GM21825 (cell line): Measurements from ENCODE around the gene OVCH1.
"Not testable (repeated sequence)": the region's sequence is repeated elsewhere in the genome, so short reads cannot be mapped to it uniquely, and the experiment has no call there.

Source experiments
- ATAC-seq: cut with Tn5 transposase; IDR thresholded peaks from one replicate; pipeline ENCODE4 v1.9.1; 2021; ENCODE audit warnings: mild to moderate bottlenecking, moderate library complexity; ENCODE audit not compliant: unreplicated experiment

The OVCH1 gene

DNA sequence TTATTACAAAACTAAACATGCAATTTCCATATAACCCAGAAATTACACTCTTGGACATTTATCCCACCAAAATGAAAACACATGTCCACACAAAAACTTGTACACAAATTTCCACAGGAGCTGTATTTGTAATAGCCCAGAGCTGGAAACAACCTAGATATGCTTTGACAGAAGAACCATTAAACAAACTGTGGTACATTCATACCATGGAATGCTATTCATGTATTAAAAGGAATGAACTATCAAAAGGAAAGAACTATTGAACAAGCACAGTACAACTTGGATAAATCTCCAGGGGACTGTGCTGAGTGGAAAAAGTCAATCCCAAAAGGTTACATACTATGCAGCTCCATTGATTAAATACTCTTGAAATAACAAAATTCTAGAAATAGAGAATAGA, 80.7 kb downstream of the OVCH1 start:
- no peak for ATAC-seq

DNA sequence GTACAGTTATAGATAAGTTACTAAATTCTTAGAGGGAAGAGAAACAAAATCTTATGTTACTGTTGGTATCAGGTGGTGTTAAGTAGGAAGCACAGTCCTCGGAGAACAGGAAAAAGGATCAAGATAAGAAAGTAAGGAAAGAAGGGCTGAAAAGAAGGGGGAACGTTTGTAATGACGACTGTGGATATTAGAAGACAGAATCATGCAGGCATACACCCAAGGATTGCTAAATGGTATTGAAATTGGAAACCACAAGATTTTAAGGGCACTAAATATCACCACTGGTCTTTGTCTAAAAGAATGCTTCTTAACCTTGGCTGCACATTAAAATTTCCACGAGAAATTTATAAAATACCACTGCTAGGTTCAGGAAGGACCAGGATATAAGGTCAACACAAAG, 82.4 kb downstream of the OVCH1 start:
- no peak for ATAC-seq

DNA sequence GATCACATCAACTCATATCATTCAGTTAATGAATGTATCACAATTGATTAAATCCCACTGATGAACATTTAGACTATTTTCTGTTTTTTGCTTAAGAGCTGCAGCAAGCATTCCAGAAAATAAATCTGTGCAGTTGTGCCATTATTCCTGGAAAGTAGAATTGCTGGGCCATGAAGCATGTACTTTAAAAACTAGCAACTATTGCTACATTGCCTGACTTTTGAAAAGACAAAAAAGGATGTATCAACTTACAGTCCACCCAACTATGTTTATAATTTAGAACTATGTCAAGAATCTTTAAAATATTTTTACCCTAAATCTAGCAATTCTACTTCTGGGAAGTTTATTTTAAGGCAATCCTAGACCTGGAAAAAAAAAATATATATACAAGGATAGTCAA, 83.1 kb downstream of the OVCH1 start:
- no peak for ATAC-seq

DNA sequence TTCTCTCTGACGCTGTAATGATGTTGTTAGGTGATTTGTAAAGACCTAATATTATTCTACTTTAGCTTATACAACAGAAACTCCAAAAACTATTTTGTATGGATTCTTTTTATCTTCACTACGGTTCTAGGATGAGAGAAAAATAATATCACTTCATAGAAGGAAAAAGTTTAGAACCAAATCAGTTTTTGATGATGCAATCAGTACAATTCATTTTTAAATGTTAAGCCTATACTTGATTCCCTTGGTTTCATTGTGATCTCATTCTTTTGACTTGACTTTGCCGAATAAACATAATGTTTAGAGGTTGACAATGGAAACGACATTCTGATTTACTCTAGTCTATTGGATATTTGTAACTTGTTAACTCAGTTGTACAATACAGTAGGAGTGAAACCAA, 91.9 kb downstream of the OVCH1 start:
- ATAC-seq = no peak

DNA sequence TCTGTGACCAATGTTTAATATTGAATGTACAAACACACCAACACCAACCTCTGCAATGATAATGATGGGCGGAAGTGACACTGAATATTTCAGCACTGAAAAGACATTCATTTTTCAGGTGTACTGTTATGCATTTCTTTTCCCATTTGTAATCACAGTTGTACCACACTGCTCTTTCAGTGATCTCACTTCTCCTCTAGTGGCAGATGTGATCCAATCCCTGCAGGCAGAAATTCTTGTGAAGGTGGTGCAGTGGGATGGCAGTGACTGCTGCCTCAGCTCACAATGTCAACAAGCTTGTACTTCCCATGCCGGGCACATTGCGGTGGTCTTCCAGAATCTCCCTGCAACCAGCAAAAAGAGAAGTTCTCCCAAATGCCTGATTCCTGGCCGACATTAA, 93.5 kb downstream of the OVCH1 start:
- no peak for ATAC-seq

- no peak for ATAC-seq
These were observed 95.0 kb downstream of the OVCH1 start for GRCh38 chr12:29402437-29402836.

GRCh38 chr12:29398495-29398894, 99.0 kb downstream of the OVCH1 start:
- no peak for ATAC-seq

DNA sequence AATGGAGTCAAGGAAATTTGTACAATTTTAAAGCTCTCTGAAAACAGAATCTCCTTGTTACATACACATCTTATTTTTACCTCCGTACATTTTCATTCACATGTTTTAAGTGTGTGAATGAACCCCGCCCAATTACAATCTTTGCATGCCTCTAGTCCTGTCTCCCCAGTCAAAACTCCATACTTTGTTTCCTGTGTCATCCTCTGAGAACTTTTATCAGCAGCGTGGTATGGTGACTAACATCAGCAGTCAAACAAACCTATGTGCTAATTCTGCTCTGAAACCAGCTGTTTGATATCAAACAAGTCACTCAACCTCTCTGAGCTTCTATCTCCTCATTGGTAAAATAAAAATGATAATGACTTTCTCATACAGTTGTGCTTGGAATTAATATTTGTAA, 100.7 kb downstream of the OVCH1 start:
- ATAC-seq = no peak

DNA sequence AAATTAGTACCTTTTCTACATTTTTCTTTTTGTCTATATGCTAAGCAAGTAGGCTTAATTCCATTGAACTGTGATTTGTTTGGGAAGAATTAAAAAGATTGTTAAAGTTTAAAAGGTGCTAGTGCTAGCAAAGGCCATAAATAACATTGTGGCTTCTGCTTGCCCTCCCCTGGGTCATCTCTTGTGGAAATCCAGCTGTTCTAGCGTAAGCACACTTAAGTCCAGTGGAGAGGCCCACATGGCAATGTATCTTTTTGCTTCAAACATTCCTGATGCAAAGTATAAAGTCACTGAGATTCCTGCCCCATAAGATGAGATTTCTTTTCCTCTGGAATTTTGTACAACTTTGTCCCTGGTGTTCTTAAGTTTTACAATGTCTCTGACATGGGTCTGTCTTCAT, 102.1 kb downstream of the OVCH1 start:
- no peak for ATAC-seq

DNA sequence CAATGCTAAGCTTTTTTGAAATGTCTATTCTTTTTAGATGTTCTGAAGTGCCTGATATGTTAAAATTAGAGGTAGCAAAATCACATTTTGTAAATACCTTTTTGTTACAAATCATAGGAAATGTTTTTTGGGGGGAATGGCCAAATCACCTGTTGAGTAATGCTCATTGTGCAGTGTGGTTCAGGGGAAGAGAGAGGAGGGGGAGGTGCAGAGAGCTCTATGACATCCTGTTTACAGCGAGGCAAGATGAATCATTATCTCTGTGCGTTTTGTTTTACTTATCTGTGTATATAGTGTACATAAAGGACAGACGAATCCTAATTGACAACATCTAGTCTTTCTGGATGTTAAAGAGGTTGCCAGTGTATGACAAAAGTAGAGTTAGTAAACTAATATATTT, 107.1 kb downstream of the OVCH1 start:
- not testable (repeated sequence) for ATAC-seq

GRCh38 chr12:29389295-29389919, 108.1 kb downstream of the OVCH1 start:
- ATAC-seq = no peak

DNA sequence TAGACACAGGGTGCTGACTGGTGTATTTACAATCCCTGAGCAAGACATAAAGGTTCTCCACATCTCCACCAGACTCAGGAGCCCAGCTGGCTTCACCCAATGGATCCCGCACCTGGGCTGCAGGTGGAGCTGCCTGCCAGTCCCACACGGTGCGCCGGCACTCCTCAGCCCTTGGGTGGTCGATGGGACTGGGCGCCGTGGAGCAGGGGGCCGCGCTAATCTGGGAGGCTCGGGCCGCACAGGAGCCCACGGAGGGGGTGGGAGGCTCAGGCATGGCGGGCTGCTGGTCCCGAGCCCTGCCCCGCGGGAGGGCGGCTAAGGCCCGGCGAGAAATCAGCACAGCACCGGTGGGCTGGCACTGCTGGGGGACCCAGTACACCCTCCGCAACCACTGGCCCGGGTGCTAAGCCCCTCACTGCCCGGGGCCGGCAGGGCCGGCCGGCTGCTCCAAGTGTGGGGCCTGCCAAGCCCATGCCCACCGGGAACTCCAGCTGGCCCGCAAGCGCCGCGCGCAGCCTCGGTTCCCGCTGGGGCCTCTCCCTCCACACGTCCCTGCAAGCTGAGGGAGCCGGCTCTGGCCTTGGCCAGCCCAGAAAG, 111.3 kb downstream of the OVCH1 start:
- ATAC-seq = not testable (repeated sequence)

- ATAC-seq = not testable (repeated sequence)
These were observed 112.3 kb downstream of the OVCH1 start for GRCh38 chr12:29385194-29385593.

- no peak for ATAC-seq
These were observed 115.2 kb downstream of the OVCH1 start for GRCh38 chr12:29382251-29382650.

DNA sequence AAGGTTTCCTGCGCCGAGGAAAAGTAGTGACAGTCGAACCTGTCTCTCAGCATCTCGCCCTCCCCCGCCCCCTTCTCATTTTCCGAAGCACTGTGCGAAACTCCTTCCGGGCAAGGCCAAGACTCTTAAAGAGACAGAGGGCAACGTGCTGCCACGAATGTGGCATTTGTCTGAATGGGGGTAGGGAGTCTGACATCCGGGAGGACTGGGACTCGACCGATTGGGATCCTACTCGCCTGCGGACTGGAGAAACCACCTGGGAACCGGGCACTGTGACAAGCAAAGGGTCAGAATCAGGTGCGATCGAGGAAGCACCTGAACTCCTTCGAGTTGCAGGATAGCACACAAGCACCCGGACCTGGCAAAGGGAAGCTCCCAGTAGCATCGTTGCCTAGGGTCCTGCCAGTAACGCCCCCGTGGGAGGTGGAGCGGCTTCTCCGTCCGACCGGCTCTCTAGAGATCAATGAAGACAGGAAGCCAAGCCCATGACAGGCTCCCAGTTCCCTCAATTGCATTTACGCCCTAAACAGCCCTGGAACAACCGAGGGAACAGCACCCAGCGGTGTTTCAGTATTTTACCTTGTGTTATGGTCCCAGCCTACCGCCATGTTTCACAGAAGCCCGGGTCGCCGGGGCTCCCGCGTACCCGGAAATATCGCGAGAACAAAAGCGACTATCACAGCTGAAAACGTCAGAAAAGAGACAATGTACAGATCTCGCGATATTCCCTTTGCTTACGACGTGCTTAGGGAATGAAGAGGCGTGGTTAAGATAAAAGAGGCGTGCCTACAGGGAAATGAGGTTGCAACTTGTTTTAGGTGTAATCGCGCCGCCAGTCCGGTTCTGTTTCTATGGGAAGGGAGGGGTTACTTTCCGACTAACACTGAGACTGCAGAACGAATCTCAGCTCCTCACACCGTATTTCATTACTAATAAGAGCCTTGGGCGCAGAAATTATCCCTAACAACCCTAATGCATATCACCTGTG, 116.7 kb downstream of the OVCH1 start, which contains the start of gene ERGIC2:
Gene ERGIC2 (minus strand): TSS at position 637 of the 988 bp plus-strand sequence. CDS start 9,539 bp downstream, outside the sequence.
- peak; percentile 98 for ATAC-seq
